A549 (cell line): ENCODE measurements around the gene CLEC4M. TPM values are rescaled to one million over a fixed set of nuclear protein-coding genes. Genes with fewer than 3 reads are reported as not detected.

Source experiments
- ATAC-seq, 2 experiments: fragments of 200-7000 bp in 1 of 2; fragments of >200 bp in 1 of 2; cut with Nextera tagmentation in 1 of 2; cut with Tn5 transposase in 1 of 2; 3 replicates each; pipeline versions ENCODE4 v1.8.0 to v1.9.1; 2018 to 2020; ENCODE audit warnings: mild to moderate bottlenecking in 1 of 2, moderate library complexity in 1 of 2
- CTCF ChIA-PET: fragments of 300-600 bp; sonication (Branson Sonifier 250); formaldehyde crosslinking; extraction: SDS; loops from one replicate; lab custom pipeline; 2021; ENCODE audit warnings: antibody characterized with exemption, inconsistent platforms; lab: Yijun Ruan, JAX
- POLR2A ChIA-PET: fragments of 350-600 bp; formaldehyde crosslinking; extraction: SDS; loops from one replicate; lab custom pipeline; 2021; ENCODE audit warnings: antibody characterized with exemption, inconsistent platforms; lab: Yijun Ruan, JAX
- DNase-seq, 2 experiments: peaks; one replicate each; pipeline versions ENCODE4 v3.0.0 to v3.0.0-alpha.2; 2011 to 2016; ENCODE audit warnings: low read depth in 1 of 2, low spot score in 1 of 2
- FAIRE-seq: peaks from 2 replicates; lab custom pipeline; 2011; peaks lifted over from hg19 to GRCh38; lab: Jason Lieb, UNC
- H3K27ac ChIP-seq, 2 experiments: fragments of >200 bp; sonication (Bioruptor Twin); formaldehyde crosslinking; 3 replicates each; pipeline ENCODE4 v1.5.1; 2016 to 2017
- H3K4me1 ChIP-seq: fragments of >200 bp; sonication (Bioruptor Twin); formaldehyde crosslinking; 3 replicates; pipeline ENCODE4 v1.6.1; 2016
- H3K4me2 ChIP-seq: fragments of >200 bp; sonication (Bioruptor Twin); formaldehyde crosslinking; 3 replicates; pipeline ENCODE4 v1.6.1; 2016
- H3K4me3 ChIP-seq: fragments of >200 bp; sonication (Bioruptor Twin); formaldehyde crosslinking; 3 replicates; pipeline ENCODE4 v1.5.1; 2016
- H3K9me3 ChIP-seq: fragments of >200 bp; sonication (Bioruptor Twin); formaldehyde crosslinking; 3 replicates; pipeline ENCODE4 v1.6.1; 2016
- BHLHE40 ChIP-seq: IDR thresholded peaks from 2 replicates; pipeline ENCODE4 v1.6.1; 2012; ENCODE audit warnings: low read depth, low read length, inconsistent platforms
- CBX2 ChIP-seq: fragments of 200-600 bp; sonication (generic); IDR thresholded peaks from 2 replicates; pipeline ENCODE4 v1.6.1; 2016; ENCODE audit warnings: low read depth, mild to moderate bottlenecking, borderline replicate concordance
- CHD2 ChIP-seq: fragments of 150-350 bp; IDR thresholded peaks from 2 replicates; pipeline ENCODE4 v1.6.1; 2014; ENCODE audit warnings: low read length; ENCODE audit not compliant: partially characterized antibody
- CTCF ChIP-seq: fragments of >200 bp; sonication (Bioruptor Twin); formaldehyde crosslinking; IDR thresholded peaks from 3 replicates; pipeline ENCODE4 v1.5.1; 2016
- ESRRA ChIP-seq: fragments of 150-350 bp; IDR thresholded peaks from 2 replicates; pipeline ENCODE4 v1.6.1; 2014; ENCODE audit warnings: mild to moderate bottlenecking, low read length, borderline replicate concordance
- FOSL2 ChIP-seq, 2 experiments: fragments of 450-650 bp in 1 of 2; fragments of >200 bp in 1 of 2; sonication (Bioruptor Twin) in 1 of 2; formaldehyde crosslinking; IDR thresholded peaks; 2 replicates each; pipeline versions ENCODE4 v1.5.0 to v1.6.1; 2016 to 2020; ENCODE audit warnings: mild to moderate bottlenecking in 1 of 2, moderate library complexity in 1 of 2
- FOXS1 ChIP-seq: fragments of 250-450 bp; sonication (Bioruptor Pico); IDR thresholded peaks from 2 replicates; pipeline ENCODE4 v1.5.0; 2020; ENCODE audit warnings: mild to moderate bottlenecking, moderate library complexity
- HEYL ChIP-seq: fragments of 250-450 bp; sonication (Bioruptor Pico); IDR thresholded peaks from 2 replicates; pipeline ENCODE4 v1.8.0; 2021; ENCODE audit warnings: mild to moderate bottlenecking, moderate library complexity
- HOXB13 ChIP-seq: fragments of 250-450 bp; sonication (Bioruptor Pico); IDR thresholded peaks from 2 replicates; pipeline ENCODE4 v1.5.0; 2020; ENCODE audit warnings: low read depth, mild to moderate bottlenecking, moderate library complexity
- JUN ChIP-seq, 2 experiments: fragments of >200 bp; sonication (Bioruptor Twin); formaldehyde crosslinking; IDR thresholded peaks; 2 replicates in 1 of 2; 3 replicates in 1 of 2; pipeline ENCODE4 v1.6.1; 2016 to 2017
- KDM5A ChIP-seq: fragments of 200-600 bp; sonication (generic); IDR thresholded peaks from 2 replicates; pipeline ENCODE4 v1.6.1; 2016; ENCODE audit warnings: antibody characterized with exemption, mild to moderate bottlenecking
- MAFK ChIP-seq: fragments of 450-650 bp; IDR thresholded peaks from 2 replicates; pipeline ENCODE4 v1.6.1; 2014; ENCODE audit not compliant: partially characterized antibody
- MAX ChIP-seq: IDR thresholded peaks from 2 replicates; pipeline ENCODE4 v1.6.1; 2012
- MAZ ChIP-seq: fragments of 150-350 bp; IDR thresholded peaks from 2 replicates; pipeline ENCODE4 v1.6.1; 2014; ENCODE audit warnings: antibody characterized with exemption, low read depth, low read length, borderline replicate concordance
- NFE2L2 ChIP-seq: fragments of 150-350 bp; conservative IDR thresholded peaks from 2 replicates; pipeline ENCODE4 v1.6.1; 2014; ENCODE audit warnings: low read length
- NR3C1 ChIP-seq: fragments of >200 bp; sonication (Bioruptor Twin); formaldehyde crosslinking; IDR thresholded peaks from 3 replicates; pipeline ENCODE4 v1.6.1; 2017
- PHF8 ChIP-seq: fragments of 200-600 bp; sonication (generic); IDR thresholded peaks from 2 replicates; pipeline ENCODE4 v1.6.1; 2016; ENCODE audit warnings: low read depth, mild to moderate bottlenecking, antibody characterized with exemption, moderate library complexity, borderline replicate concordance
- POLR2AphosphoS2 ChIP-seq: conservative IDR thresholded peaks from 2 replicates; pipeline ENCODE4 v1.6.1; 2012; ENCODE audit warnings: low read length, improper control_type of control experiment, inconsistent platforms
- RAD21 ChIP-seq, 2 experiments: fragments of >200 bp in 1 of 2; sonication (Bioruptor Twin) in 1 of 2; formaldehyde crosslinking in 1 of 2; IDR thresholded peaks in 1 of 2; conservative IDR thresholded peaks in 1 of 2; 2 replicates in 1 of 2; 3 replicates in 1 of 2; pipeline ENCODE4 v1.6.1; 2012 to 2018; ENCODE audit warnings: inconsistent platforms in 1 of 2
- RCOR1 ChIP-seq: fragments of 150-350 bp; IDR thresholded peaks from 2 replicates; pipeline ENCODE4 v1.6.1; 2014; ENCODE audit warnings: antibody characterized with exemption, low read length, low read depth
- REST ChIP-seq: fragments of 200-600 bp; sonication (generic); IDR thresholded peaks from 2 replicates; pipeline ENCODE4 v1.6.1; 2016; ENCODE audit warnings: antibody characterized with exemption, mild to moderate bottlenecking, moderate library complexity
- RFX5 ChIP-seq: fragments of 450-650 bp; IDR thresholded peaks from 2 replicates; pipeline ENCODE4 v1.7.1; 2014; ENCODE audit warnings: antibody characterized with exemption, mild to moderate bottlenecking, moderate library complexity
- SMC3 ChIP-seq: fragments of >200 bp; sonication (Bioruptor Twin); formaldehyde crosslinking; IDR thresholded peaks from 3 replicates; pipeline ENCODE4 v1.6.1; 2018; ENCODE audit warnings: inconsistent platforms
- SREBF2 ChIP-seq: fragments of 450-650 bp; IDR thresholded peaks from 2 replicates; pipeline ENCODE4 v1.6.1; 2014; ENCODE audit warnings: mild to moderate bottlenecking, moderate library complexity
- TP53 ChIP-seq: fragments of 250-450 bp; sonication (Bioruptor Pico); IDR thresholded peaks from 2 replicates; pipeline ENCODE4 v1.5.0; 2021; ENCODE audit warnings: mild to moderate bottlenecking, moderate library complexity
- USF2 ChIP-seq: fragments of 450-650 bp; IDR thresholded peaks from 2 replicates; pipeline ENCODE4 v1.6.1; 2014; ENCODE audit warnings: antibody characterized with exemption
- ZSCAN20 ChIP-seq: fragments of 250-450 bp; sonication (Bioruptor Pico); IDR thresholded peaks from 2 replicates; pipeline ENCODE4 v1.8.0; 2022; ENCODE audit warnings: mild to moderate bottlenecking, moderate library complexity
- WGBS: methylation state at CpG from one replicate; pipeline ENCODE4 v1.1.6; 2017; ENCODE audit errors: missing lambda C conversion rate; 5-methylcytosine and 5-hydroxymethylcytosine counted together
- polyA plus RNA-seq, 4 experiments: library from polyadenylated mRNA; depleted of rRNA in 3 of 4; stranded (reverse); fragments of >200 nt; fragmentation: RNase III in 1 of 4; extraction: RNeasy Plus Mini Kit Qiagen cat#74134 plus additional on column Dnase treatment in 1 of 4; gene quantifications; 2 replicates in 3 of 4; 3 replicates in 1 of 4; pipeline ENCODE4 v1.2.3, GENCODE V29; 2011 to 2017

The CLEC4M gene
- polyA plus RNA-seq, 2 of the 4 experiments (the other 2 are of a cell fraction): not detected

- Histone ChIP-seq H3K27ac (no peak overlapping the region), H3K4me2 (no peak overlapping the region), H3K4me3 (no peak overlapping the region), H3K4me1 (no peaks in the 10 kb centered on the region), H3K9me3 (peaks cover 36% of the 10 kb centered on the region)
- no peak for ATAC-seq
- CTCF ChIA-PET: no interaction called here
- TF ChIP-seq FOXS1 (CRISPR knock-in tag): no peak
- no peak for TF ChIP-seq PHF8
- TF ChIP-seq REST: no peak
- TF ChIP-seq CBX2: no peak
- TF ChIP-seq CTCF: no peak
- no peak for TF ChIP-seq TP53
- no peak for TF ChIP-seq ZSCAN20 (CRISPR knock-in tag)
- no peak for TF ChIP-seq USF2
- no peak for TF ChIP-seq MAZ
- TF ChIP-seq JUN (IDR thresholded peaks at IDR 0.05): no peak
- no peak for TF ChIP-seq BHLHE40
- TF ChIP-seq SREBF2: no peak
- no peak for TF ChIP-seq FOSL2 (IDR thresholded peaks at IDR 0.05)
- TF ChIP-seq FOSL2 (CRISPR knock-in tag; IDR thresholded peaks at IDR 0.05): no peak
- no peak for TF ChIP-seq RAD21 (conservative IDR thresholded peaks at IDR 0.05 in 1 of 2, IDR thresholded peaks at IDR 0.05 in 1 of 2)
- no peak for TF ChIP-seq NFE2L2
- no peak for TF ChIP-seq CHD2
- POLR2A ChIA-PET: no interaction called here
- DNase-seq: no peak
- FAIRE-seq: no peak
- WGBS: 62% methylated on average over 1 of the region's 1 CpG
These were observed 3.9 kb upstream of the CLEC4M start for GRCh38 chr19:7759156-7759555.

GRCh38 chr19:7763696-7764095 lies 653 bp downstream of the CLEC4M start:
- H3K9me3 ChIP-seq: peaks cover 12% of the 10 kb centered on the region; the same call in 2 of the 3 replicates
- no peak for ATAC-seq
- WGBS: no CpG with 5 or more reads among the region's 1 CpG
- no peak overlapping the region for H3K4me3 ChIP-seq
- H3K27ac ChIP-seq: no peak overlapping the region
- H3K4me1 ChIP-seq: no peaks in the 10 kb centered on the region
- no peak for DNase-seq
- FAIRE-seq: no peak
- CTCF ChIA-PET: no interaction called here
- H3K4me2 ChIP-seq: no peak overlapping the region
- POLR2A ChIA-PET: no interaction called here
- no peak for TF ChIP-seq SMC3
- no peak for TF ChIP-seq RFX5
- TF ChIP-seq MAX: no peak
- no peak for TF ChIP-seq NR3C1
- TF ChIP-seq HOXB13 (CRISPR knock-in tag): no peak
- TF ChIP-seq POLR2AphosphoS2: no peak
- TF ChIP-seq MAFK: no peak
- no peak for TF ChIP-seq ESRRA
- TF ChIP-seq REST: no peak
- no peak for TF ChIP-seq HEYL (CRISPR knock-in tag)
- no peak for TF ChIP-seq RCOR1
- TF ChIP-seq KDM5A: no peak
- no peak for TF ChIP-seq RAD21 (conservative IDR thresholded peaks at IDR 0.05 in 1 of 2, IDR thresholded peaks at IDR 0.05 in 1 of 2)
- no peak for TF ChIP-seq NFE2L2
